LNCAP (cell line): ENCODE measurements around the gene SHISAL1.

Source experiments
- CTCF ChIP-seq: fragments of 450-650 bp; IDR thresholded peaks from 2 replicates; pipeline ENCODE4 v1.5.1; 2017; ENCODE audit warnings: mild to moderate bottlenecking

The SHISAL1 gene

GRCh38 chr22:44349594-44349993 lies 36.8 kb upstream of the SHISAL1 start:
- no peak for TF ChIP-seq CTCF

- no peak for TF ChIP-seq CTCF
Observed at GRCh38 chr22:44348971-44349560, 36.3 kb upstream of the SHISAL1 start.

- TF ChIP-seq CTCF: no peak
Observed at GRCh38 chr22:44347549-44347948, 34.8 kb upstream of the SHISAL1 start.

- no peak for TF ChIP-seq CTCF
Observed at GRCh38 chr22:44347080-44347479, 34.3 kb upstream of the SHISAL1 start.

GRCh38 chr22:44345872-44346271 lies 33.1 kb upstream of the SHISAL1 start:
- TF ChIP-seq CTCF: no peak

GRCh38 chr22:44344407-44344806 lies 31.7 kb upstream of the SHISAL1 start:
- TF ChIP-seq CTCF: no peak

- TF ChIP-seq CTCF: no peak
Observed at GRCh38 chr22:44342347-44342956, 29.7 kb upstream of the SHISAL1 start.
